ENCODE data around the gene GLG1. TPM values are rescaled to one million over a fixed set of nuclear protein-coding genes. Genes with fewer than 3 reads are reported as not detected.
"Not testable (repeated sequence)": the region's sequence is repeated elsewhere in the genome, so short reads cannot be mapped to it uniquely, and the experiment has no call there.

Gene GLG1
- total RNA-seq, 1 experiment from 2014 or later, result 99.1 TPM

- CTCF ChIA-PET; BruUV-seq (replicated peaks); DNase-seq (ENCODE audit: unreplicated experiment); POLR2A ChIA-PET; intact Hi-C loops (cut with micrococcal nuclease); H3K9me3 Mint-ChIP-seq (ENCODE audit: unreplicated experiment); H3K36me3 Mint-ChIP-seq (ENCODE audit: insufficient read depth, unreplicated experiment); H3K27me3 Mint-ChIP-seq (ENCODE audit: insufficient read depth, unreplicated experiment); H3K4me1 Mint-ChIP-seq (ENCODE audit: insufficient read depth, unreplicated experiment); H3K27ac Mint-ChIP-seq (ENCODE audit: low read depth, unreplicated experiment); H3K4me3 Mint-ChIP-seq (ENCODE audit: unreplicated experiment): not testable (repeated sequence)
Measured at GRCh38 chr16:74421482-74421785, 185.5 kb downstream of the GLG1 start.

- H3K4me1 Mint-ChIP-seq (ENCODE audit: insufficient read depth, unreplicated experiment); H3K27me3 Mint-ChIP-seq (ENCODE audit: insufficient read depth, unreplicated experiment); intact Hi-C loops (cut with micrococcal nuclease); H3K27ac Mint-ChIP-seq (ENCODE audit: low read depth, unreplicated experiment); H3K9me3 Mint-ChIP-seq (ENCODE audit: unreplicated experiment); H3K36me3 Mint-ChIP-seq (ENCODE audit: insufficient read depth, unreplicated experiment); BruUV-seq (replicated peaks); H3K4me3 Mint-ChIP-seq (ENCODE audit: unreplicated experiment); DNase-seq (ENCODE audit: unreplicated experiment); CTCF ChIA-PET: not testable (repeated sequence)
- POLR2A ChIA-PET, result interaction anchor here (0.7 kb wide), 1 partner anchor 26 kb away, joined by 4 read pairs; no protein-coding TSS in a partner anchor
Measured at GRCh38 chr16:74420612-74421481, 186.1 kb downstream of the GLG1 start, which contains the start of gene CLEC18B. Gene CLEC18B (minus strand): TSS chr16:74421478. CDS start chr16:74421270, 208 bp downstream.

- POLR2A ChIA-PET; intact Hi-C loops (cut with micrococcal nuclease); DNase-seq (ENCODE audit: unreplicated experiment); H3K4me1 Mint-ChIP-seq (ENCODE audit: insufficient read depth, unreplicated experiment); H3K4me3 Mint-ChIP-seq (ENCODE audit: unreplicated experiment); H3K36me3 Mint-ChIP-seq (ENCODE audit: insufficient read depth, unreplicated experiment); H3K27ac Mint-ChIP-seq (ENCODE audit: low read depth, unreplicated experiment); H3K27me3 Mint-ChIP-seq (ENCODE audit: insufficient read depth, unreplicated experiment); CTCF ChIA-PET; BruUV-seq (replicated peaks); H3K9me3 Mint-ChIP-seq (ENCODE audit: unreplicated experiment): not testable (repeated sequence)
Measured at GRCh38 chr16:74419811-74420210, 187.1 kb downstream of the GLG1 start.

- H3K27me3 Mint-ChIP-seq (ENCODE audit: insufficient read depth, unreplicated experiment); H3K36me3 Mint-ChIP-seq (ENCODE audit: insufficient read depth, unreplicated experiment); DNase-seq (ENCODE audit: unreplicated experiment); POLR2A ChIA-PET; H3K9me3 Mint-ChIP-seq (ENCODE audit: unreplicated experiment); H3K4me3 Mint-ChIP-seq (ENCODE audit: unreplicated experiment); intact Hi-C loops (cut with micrococcal nuclease); H3K27ac Mint-ChIP-seq (ENCODE audit: low read depth, unreplicated experiment); CTCF ChIA-PET; BruUV-seq (replicated peaks); H3K4me1 Mint-ChIP-seq (ENCODE audit: insufficient read depth, unreplicated experiment): not testable (repeated sequence)
Measured at GRCh38 chr16:74417897-74418296, 189.0 kb downstream of the GLG1 start.

GRCh38 chr16:74413920-74414319 lies 193.0 kb downstream of the GLG1 start:
- CTCF ChIA-PET; H3K27ac Mint-ChIP-seq (ENCODE audit: low read depth, unreplicated experiment); POLR2A ChIA-PET; BruUV-seq (replicated peaks); DNase-seq (ENCODE audit: unreplicated experiment); H3K4me3 Mint-ChIP-seq (ENCODE audit: unreplicated experiment); H3K4me1 Mint-ChIP-seq (ENCODE audit: insufficient read depth, unreplicated experiment); H3K36me3 Mint-ChIP-seq (ENCODE audit: insufficient read depth, unreplicated experiment); H3K9me3 Mint-ChIP-seq (ENCODE audit: unreplicated experiment); intact Hi-C loops (cut with micrococcal nuclease); H3K27me3 Mint-ChIP-seq (ENCODE audit: insufficient read depth, unreplicated experiment): not testable (repeated sequence)

GRCh38 chr16:74413485-74413884 lies 193.4 kb downstream of the GLG1 start:
- BruUV-seq (replicated peaks); H3K36me3 Mint-ChIP-seq (ENCODE audit: insufficient read depth, unreplicated experiment); H3K9me3 Mint-ChIP-seq (ENCODE audit: unreplicated experiment); DNase-seq (ENCODE audit: unreplicated experiment); H3K4me1 Mint-ChIP-seq (ENCODE audit: insufficient read depth, unreplicated experiment); H3K27me3 Mint-ChIP-seq (ENCODE audit: insufficient read depth, unreplicated experiment); H3K4me3 Mint-ChIP-seq (ENCODE audit: unreplicated experiment); H3K27ac Mint-ChIP-seq (ENCODE audit: low read depth, unreplicated experiment); intact Hi-C loops (cut with micrococcal nuclease); POLR2A ChIA-PET; CTCF ChIA-PET: not testable (repeated sequence)

- H3K27me3 Mint-ChIP-seq (ENCODE audit: insufficient read depth, unreplicated experiment); H3K4me3 Mint-ChIP-seq (ENCODE audit: unreplicated experiment); CTCF ChIA-PET; POLR2A ChIA-PET; H3K36me3 Mint-ChIP-seq (ENCODE audit: insufficient read depth, unreplicated experiment); intact Hi-C loops (cut with micrococcal nuclease); H3K4me1 Mint-ChIP-seq (ENCODE audit: insufficient read depth, unreplicated experiment); H3K27ac Mint-ChIP-seq (ENCODE audit: low read depth, unreplicated experiment); H3K9me3 Mint-ChIP-seq (ENCODE audit: unreplicated experiment); DNase-seq (ENCODE audit: unreplicated experiment); BruUV-seq (replicated peaks): not testable (repeated sequence)
Measured at GRCh38 chr16:74412775-74413390, 194.0 kb downstream of the GLG1 start.

- intact Hi-C loops (cut with micrococcal nuclease); DNase-seq (ENCODE audit: unreplicated experiment); H3K9me3 Mint-ChIP-seq (ENCODE audit: unreplicated experiment); CTCF ChIA-PET; H3K4me1 Mint-ChIP-seq (ENCODE audit: insufficient read depth, unreplicated experiment); H3K36me3 Mint-ChIP-seq (ENCODE audit: insufficient read depth, unreplicated experiment); H3K27ac Mint-ChIP-seq (ENCODE audit: low read depth, unreplicated experiment); POLR2A ChIA-PET; BruUV-seq (replicated peaks); H3K4me3 Mint-ChIP-seq (ENCODE audit: unreplicated experiment); H3K27me3 Mint-ChIP-seq (ENCODE audit: insufficient read depth, unreplicated experiment): not testable (repeated sequence)
Measured at GRCh38 chr16:74412138-74412774, 194.7 kb downstream of the GLG1 start.

GRCh38 chr16:74410981-74411380 lies 195.9 kb downstream of the GLG1 start:
- DNase-seq (ENCODE audit: unreplicated experiment); H3K4me3 Mint-ChIP-seq (ENCODE audit: unreplicated experiment); CTCF ChIA-PET: not testable (repeated sequence)

More at GRCh38 chr16:74410981-74411380, 195.9 kb downstream of the GLG1 start:
- H3K27me3 Mint-ChIP-seq (ENCODE audit: insufficient read depth, unreplicated experiment); H3K4me1 Mint-ChIP-seq (ENCODE audit: insufficient read depth, unreplicated experiment); H3K36me3 Mint-ChIP-seq (ENCODE audit: insufficient read depth, unreplicated experiment); intact Hi-C loops (cut with micrococcal nuclease); BruUV-seq (replicated peaks); POLR2A ChIA-PET; H3K9me3 Mint-ChIP-seq (ENCODE audit: unreplicated experiment); H3K27ac Mint-ChIP-seq (ENCODE audit: low read depth, unreplicated experiment): not testable (repeated sequence)

All from MCF 10A (cell line).